ENCODE data around the gene TBC1D22A. TPM values are rescaled to one million over a fixed set of nuclear protein-coding genes. Genes with fewer than 3 reads are reported as not detected.
A peak's percentile ranks its signal among the peaks of the same experiment; 100 is the strongest.
"Not testable (repeated sequence)": the region's sequence is repeated elsewhere in the genome, so short reads cannot be mapped to it uniquely, and the experiment has no call there.

The TBC1D22A gene
- total and polyA plus RNA-seq, 4 experiments from 2014 or later, result 20.6 to 49.2 (median 36.7) TPM

DNA sequence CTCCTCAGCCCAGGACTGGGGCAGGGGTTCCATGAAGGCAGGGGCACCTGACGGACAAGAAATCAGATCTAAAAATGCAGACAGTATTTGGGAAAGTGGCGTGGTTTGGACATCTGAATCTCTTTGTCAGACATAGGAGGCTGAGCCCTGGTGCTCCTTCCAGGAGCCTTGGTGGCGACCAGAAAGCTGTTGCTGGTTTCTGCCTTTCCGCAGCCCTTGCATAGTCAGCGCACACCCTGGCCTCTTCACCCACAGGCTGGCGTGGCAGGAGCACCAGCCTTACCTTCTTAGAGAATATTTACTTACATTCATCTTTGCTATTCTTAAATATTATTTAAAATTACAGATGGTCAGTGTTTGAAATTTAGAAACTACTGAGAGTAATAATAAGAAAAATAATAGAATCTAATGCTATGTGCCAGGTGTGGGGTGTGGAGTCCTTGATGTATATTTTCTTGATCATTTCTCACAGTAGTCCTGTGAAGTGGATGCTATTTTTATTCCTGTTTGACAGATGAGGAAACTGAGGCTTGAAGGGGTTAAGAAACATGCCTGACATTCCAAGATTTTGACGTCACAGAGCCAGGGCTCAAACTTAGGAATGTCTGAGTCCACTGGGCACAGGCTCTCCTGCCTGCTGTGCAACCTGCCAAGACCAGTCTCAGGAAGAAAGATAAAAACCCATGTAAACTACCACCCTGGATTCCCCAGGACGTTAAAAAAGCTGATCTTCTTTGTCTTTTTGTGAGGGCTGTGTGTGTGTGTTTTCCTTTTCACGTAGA is 51.6 kb downstream of the TBC1D22A start:
- Histone ChIP-seq H3K9me3 (ENCODE audit: control insufficient read depth in 1 of 2, low read length in 2 of 2) (no peaks in the 10 kb centered on the region), H3K4me1 (ENCODE audit: insufficient read depth, low read length) (peaks cover 4% of the 10 kb centered on the region), H3K36me3 (ENCODE audit: insufficient read depth, low read length) (peaks cover 4% of the 10 kb centered on the region), H3K27me3 (ENCODE audit: insufficient read depth, low read length) (no peaks in the 10 kb centered on the region), H3K4me3 (ENCODE audit: low read length in 2 of 2) (no peak overlapping the region), H3K27ac (ENCODE audit: low read depth, low read length) (no peak overlapping the region)
- no peak for DNase-seq
- intact Hi-C loops (cut with micrococcal nuclease), result no loop called here
- no peak overlapping the region for H3K27ac Mint-ChIP-seq
- no peaks in the 10 kb centered on the region for H3K27me3 Mint-ChIP-seq
- ChIA-PET CTCF (ENCODE audit: partially characterized antibody) (interaction anchor here (1.4 kb wide), 1 partner anchor 56 kb away, joined by 3 read pairs; no protein-coding TSS in a partner anchor), POLR2A (ENCODE audit: partially characterized antibody) (no interaction called here)
- peaks cover 37 to 44% of the 10 kb centered on the region in 2 donors for H3K36me3 Mint-ChIP-seq
- H3K4me3 Mint-ChIP-seq, result no peak overlapping the region
- H3K9me3 Mint-ChIP-seq, result peaks cover 0 to 3% (median 0%) of the 10 kb centered on the region in 8 donors
- peaks cover 28 to 49% (median 40%) of the 10 kb centered on the region in 4 donors for H3K4me1 Mint-ChIP-seq

- peak overlapping the region in 1 of 7 donors; percentile 25 for H3K27ac Mint-ChIP-seq
- H3K4me1 ChIP-seq (ENCODE audit: insufficient read depth, low read length), result peaks cover 4% of the 10 kb centered on the region
- no peaks in the 10 kb centered on the region for H3K27me3 ChIP-seq (ENCODE audit: insufficient read depth, low read length)
- H3K4me3 ChIP-seq (ENCODE audit: low read length in 2 of 2), result no peak overlapping the region
- intact Hi-C loops (cut with micrococcal nuclease), result no loop called here
- peaks cover 4% of the 10 kb centered on the region for H3K36me3 ChIP-seq (ENCODE audit: insufficient read depth, low read length)
- CTCF ChIA-PET (ENCODE audit: partially characterized antibody), result no interaction called here
- H3K4me1 Mint-ChIP-seq, result peaks cover 35 to 60% (median 50%) of the 10 kb centered on the region in 4 donors
- no peak overlapping the region for H3K27ac ChIP-seq (ENCODE audit: low read depth, low read length)
- POLR2A ChIA-PET (ENCODE audit: partially characterized antibody), result no interaction called here
- H3K27me3 Mint-ChIP-seq, result no peaks in the 10 kb centered on the region
- H3K9me3 Mint-ChIP-seq, result peaks cover 0 to 5% (median 0%) of the 10 kb centered on the region in 8 donors
- DNase-seq, result no peak
- H3K36me3 Mint-ChIP-seq, result peaks cover 37 to 39% of the 10 kb centered on the region in 2 donors
- H3K4me3 Mint-ChIP-seq, result no peak overlapping the region
- no peaks in the 10 kb centered on the region for H3K9me3 ChIP-seq (ENCODE audit: control insufficient read depth in 1 of 2, low read length in 2 of 2)
Observed at GRCh38 chr22:46815132-46815531, 52.7 kb downstream of the TBC1D22A start.

DNA sequence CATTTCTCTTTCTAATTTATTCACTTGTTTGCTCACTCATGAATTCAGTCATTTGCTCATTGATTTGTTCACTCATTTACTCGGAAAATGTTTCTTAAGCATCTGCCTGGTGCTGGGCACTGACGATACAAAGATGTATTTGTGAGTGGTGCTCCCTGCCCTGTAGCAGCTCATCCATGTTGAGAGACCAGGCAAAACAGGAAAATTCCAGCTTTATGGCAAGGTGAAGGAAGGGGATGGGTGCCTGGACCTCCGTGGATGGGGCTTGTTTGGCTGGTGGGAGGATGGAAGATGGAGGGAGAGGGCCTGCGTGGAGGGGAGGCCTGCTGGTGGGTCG is 53.1 kb downstream of the TBC1D22A start:
- intact Hi-C loops (cut with micrococcal nuclease), result no loop called here
- no peak overlapping the region for H3K4me3 Mint-ChIP-seq
- no peaks in the 10 kb centered on the region for H3K9me3 ChIP-seq (ENCODE audit: control insufficient read depth in 1 of 2, low read length in 2 of 2)
- no peaks in the 10 kb centered on the region for H3K27me3 ChIP-seq (ENCODE audit: insufficient read depth, low read length)
- peaks cover 0 to 6% (median 0%) of the 10 kb centered on the region in 8 donors for H3K9me3 Mint-ChIP-seq
- H3K36me3 Mint-ChIP-seq, result peaks cover 37 to 42% of the 10 kb centered on the region in 2 donors
- ChIA-PET POLR2A (ENCODE audit: partially characterized antibody) (no interaction called here), CTCF (ENCODE audit: partially characterized antibody) (no interaction called here)
- H3K4me1 Mint-ChIP-seq, result peaks cover 39 to 64% (median 54%) of the 10 kb centered on the region in 4 donors
- no peak overlapping the region for H3K27ac ChIP-seq (ENCODE audit: low read depth, low read length)
- H3K4me3 ChIP-seq (ENCODE audit: low read length in 2 of 2), result no peak overlapping the region
- peak overlapping the region in 2 of 7 donors; percentile 25 to 38 for H3K27ac Mint-ChIP-seq
- no peaks in the 10 kb centered on the region for H3K27me3 Mint-ChIP-seq
- no peak for DNase-seq
- H3K4me1 ChIP-seq (ENCODE audit: insufficient read depth, low read length), result peaks cover 4% of the 10 kb centered on the region
- H3K36me3 ChIP-seq (ENCODE audit: insufficient read depth, low read length), result peaks cover 4% of the 10 kb centered on the region

DNA sequence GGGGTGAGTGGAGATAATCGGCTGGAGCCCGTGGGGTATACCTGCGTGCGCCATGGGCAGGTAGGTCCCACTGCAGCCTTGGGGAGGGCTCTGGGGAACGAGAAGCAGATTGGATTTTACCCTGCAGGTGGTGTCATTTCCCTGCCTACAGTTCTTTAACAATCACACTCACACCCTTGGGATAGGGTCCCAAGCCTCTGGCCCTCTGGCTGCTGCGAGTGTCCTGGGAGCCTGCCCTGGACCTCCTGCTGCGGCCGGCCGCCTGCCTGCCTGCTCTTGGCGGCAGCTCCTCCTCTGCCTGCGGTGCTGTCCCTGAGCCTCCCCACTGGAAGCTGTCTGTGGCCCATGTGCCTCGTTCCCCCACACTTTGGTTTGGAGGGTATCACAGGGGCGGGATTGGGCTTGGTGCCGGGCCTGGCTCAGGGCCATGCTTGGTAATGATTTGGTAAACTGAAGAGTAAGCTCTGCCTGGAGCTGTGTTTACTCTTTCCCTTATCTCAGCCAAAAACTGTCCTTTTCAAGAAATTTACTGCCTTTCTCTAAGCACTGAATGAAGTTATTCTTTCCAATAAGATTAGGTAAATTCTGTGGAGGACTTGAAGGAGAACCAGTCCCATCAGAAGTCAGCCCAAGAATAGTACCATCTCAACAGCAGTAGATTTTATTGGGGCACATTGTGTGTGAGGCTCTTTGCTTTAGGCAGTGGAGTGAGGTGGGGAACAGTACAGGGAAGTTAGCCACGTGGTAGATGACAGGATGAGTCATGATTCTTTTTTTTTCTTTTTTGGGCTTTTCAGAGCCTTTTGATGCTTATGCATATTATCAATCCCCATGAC is 53.7 kb downstream of the TBC1D22A start:
- no peak for DNase-seq
- Histone ChIP-seq H3K27ac (ENCODE audit: low read depth, low read length) (no peak overlapping the region), H3K27me3 (ENCODE audit: insufficient read depth, low read length) (no peaks in the 10 kb centered on the region), H3K36me3 (ENCODE audit: insufficient read depth, low read length) (peaks cover 4% of the 10 kb centered on the region), H3K4me3 (ENCODE audit: low read length in 2 of 2) (no peak overlapping the region), H3K9me3 (ENCODE audit: control insufficient read depth in 1 of 2, low read length in 2 of 2) (no peaks in the 10 kb centered on the region), H3K4me1 (ENCODE audit: insufficient read depth, low read length) (peaks cover 4% of the 10 kb centered on the region)
- H3K27me3 Mint-ChIP-seq, result no peaks in the 10 kb centered on the region
- H3K9me3 Mint-ChIP-seq, result peaks cover 0 to 6% (median 0%) of the 10 kb centered on the region in 8 donors
- ChIA-PET CTCF (ENCODE audit: partially characterized antibody) (interaction anchor here (0.9 kb wide), 1 partner anchor 12 kb away, joined by 3 read pairs; no protein-coding TSS in a partner anchor), POLR2A (ENCODE audit: partially characterized antibody) (no interaction called here)
- peak overlapping the region in 3 of 7 donors; percentile 7 to 38 (median 30) for H3K27ac Mint-ChIP-seq
- peaks cover 40 to 41% of the 10 kb centered on the region in 2 donors for H3K36me3 Mint-ChIP-seq
- intact Hi-C loops (cut with micrococcal nuclease), result no loop called here
- no peak overlapping the region for H3K4me3 Mint-ChIP-seq
- H3K4me1 Mint-ChIP-seq, result peaks cover 43 to 68% (median 57%) of the 10 kb centered on the region in 4 donors

DNA sequence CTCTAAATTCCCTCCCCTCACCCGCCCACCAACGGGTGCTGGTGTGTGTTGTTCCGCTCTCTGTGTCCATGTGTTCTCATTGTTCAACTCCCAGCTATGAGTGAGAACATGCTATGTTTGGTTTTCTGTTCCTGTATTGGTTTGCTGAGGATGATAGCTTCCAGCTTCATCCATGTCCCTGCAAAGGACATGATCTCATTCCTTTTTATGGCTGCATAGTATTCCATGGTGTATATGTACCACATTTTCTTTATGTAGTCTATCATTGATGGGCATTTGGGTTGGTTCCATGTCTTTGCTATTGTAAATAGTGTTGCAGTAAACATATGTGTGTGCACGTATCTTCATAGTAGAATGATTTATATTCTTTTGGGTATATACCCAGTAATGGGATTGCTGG is 54.9 kb downstream of the TBC1D22A start:
- H3K27me3 Mint-ChIP-seq; H3K27me3 ChIP-seq (ENCODE audit: insufficient read depth, low read length); H3K9me3 Mint-ChIP-seq; H3K4me3 Mint-ChIP-seq; H3K9me3 ChIP-seq (ENCODE audit: control insufficient read depth in 1 of 2, low read length in 2 of 2); H3K4me1 ChIP-seq (ENCODE audit: insufficient read depth, low read length); H3K27ac ChIP-seq (ENCODE audit: low read depth, low read length); POLR2A ChIA-PET (ENCODE audit: partially characterized antibody); H3K36me3 ChIP-seq (ENCODE audit: insufficient read depth, low read length); intact Hi-C loops (cut with micrococcal nuclease); DNase-seq; H3K4me3 ChIP-seq (ENCODE audit: low read length in 2 of 2): not testable (repeated sequence)
- CTCF ChIA-PET (ENCODE audit: partially characterized antibody), result interaction anchor here (0.6 kb wide), 1 partner anchor 18 kb away, joined by 3 read pairs; no protein-coding TSS in a partner anchor
- H3K36me3 Mint-ChIP-seq, result peaks cover 42 to 43% of the 10 kb centered on the region in 2 donors
- H3K27ac Mint-ChIP-seq, result peak overlapping the region in 2 of 7 donors; percentile 4 to 64
- peaks cover 48 to 68% (median 61%) of the 10 kb centered on the region in 4 donors for H3K4me1 Mint-ChIP-seq

DNA sequence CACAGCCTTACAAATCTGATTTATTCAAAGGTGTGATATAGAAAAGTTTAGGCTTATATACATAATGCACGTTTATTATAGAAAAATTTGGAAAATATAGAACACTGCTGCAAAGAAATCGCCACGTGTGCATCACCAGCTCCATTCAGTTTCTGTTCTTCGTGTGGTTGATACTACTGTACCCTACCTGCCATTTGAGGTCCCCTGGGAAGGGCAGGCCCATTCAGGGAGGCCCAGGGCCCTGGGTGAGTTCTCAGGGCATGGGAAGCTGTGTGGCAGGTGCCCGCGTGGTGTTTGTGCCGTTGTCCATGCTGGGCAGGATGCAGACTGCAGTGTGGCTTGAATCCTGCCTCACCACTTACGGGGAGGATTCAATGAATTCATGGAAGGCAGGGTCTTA is 60.8 kb downstream of the TBC1D22A start:
- POLR2A ChIA-PET (ENCODE audit: partially characterized antibody), result no interaction called here
- intact Hi-C loops (cut with micrococcal nuclease), result no loop called here
- Mint-ChIP-seq H3K27ac (peak overlapping the region in 1 of 7 donors; percentile 31), H3K4me1 (peaks cover 37 to 83% (median 48%) of the 10 kb centered on the region in 4 donors), H3K9me3 (peaks cover 0 to 7% (median 0%) of the 10 kb centered on the region in 8 donors), H3K36me3 (peaks cover 22 to 48% of the 10 kb centered on the region in 2 donors), H3K4me3 (no peak overlapping the region), H3K27me3 (no peaks in the 10 kb centered on the region)
- Histone ChIP-seq H3K4me3 (ENCODE audit: low read length in 2 of 2) (no peak overlapping the region), H3K27me3 (ENCODE audit: insufficient read depth, low read length) (no peaks in the 10 kb centered on the region), H3K27ac (ENCODE audit: low read depth, low read length) (no peak overlapping the region), H3K9me3 (ENCODE audit: control insufficient read depth in 1 of 2, low read length in 2 of 2) (no peaks in the 10 kb centered on the region), H3K4me1 (ENCODE audit: insufficient read depth, low read length) (peaks cover 3% of the 10 kb centered on the region), H3K36me3 (ENCODE audit: insufficient read depth, low read length) (peaks cover 6% of the 10 kb centered on the region)
- DNase-seq, result no peak
- CTCF ChIA-PET (ENCODE audit: partially characterized antibody), result interaction anchor here (2.4 kb wide), 1 partner anchor 19 kb away, joined by 8 read pairs; no protein-coding TSS in a partner anchor

DNA sequence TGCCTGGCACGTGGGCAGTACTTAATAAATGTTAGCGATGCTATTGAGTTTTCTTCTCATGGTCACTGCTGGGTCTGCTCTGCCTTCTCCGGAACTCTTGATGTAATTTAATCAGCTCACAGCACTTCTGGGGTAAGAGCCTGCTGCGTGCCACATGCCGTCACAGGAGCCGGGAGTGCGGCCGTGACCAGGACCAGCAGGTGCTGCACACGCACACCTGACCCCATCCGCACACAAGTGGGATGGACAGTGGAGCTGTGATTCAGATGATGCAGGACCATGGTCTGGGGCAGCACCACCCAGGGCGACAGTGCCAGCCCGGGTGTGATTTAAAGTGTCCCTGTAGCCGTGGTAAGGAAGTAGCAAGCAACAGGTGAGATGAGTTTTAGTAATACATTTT is 61.2 kb downstream of the TBC1D22A start:
- Histone ChIP-seq H3K4me3 (ENCODE audit: low read length in 2 of 2) (no peak overlapping the region), H3K4me1 (ENCODE audit: insufficient read depth, low read length) (no peaks in the 10 kb centered on the region), H3K9me3 (ENCODE audit: control insufficient read depth in 1 of 2, low read length in 2 of 2) (no peaks in the 10 kb centered on the region), H3K27ac (ENCODE audit: low read depth, low read length) (no peak overlapping the region), H3K27me3 (ENCODE audit: insufficient read depth, low read length) (no peaks in the 10 kb centered on the region), H3K36me3 (ENCODE audit: insufficient read depth, low read length) (peaks cover 6% of the 10 kb centered on the region)
- H3K27ac Mint-ChIP-seq, result no peak overlapping the region
- intact Hi-C loops (cut with micrococcal nuclease), result no loop called here
- no peak for DNase-seq
- H3K4me1 Mint-ChIP-seq, result peaks cover 39 to 82% (median 47%) of the 10 kb centered on the region in 4 donors
- H3K36me3 Mint-ChIP-seq, result peaks cover 25 to 48% of the 10 kb centered on the region in 2 donors
- peaks cover 0 to 7% (median 0%) of the 10 kb centered on the region in 8 donors for H3K9me3 Mint-ChIP-seq
- POLR2A ChIA-PET (ENCODE audit: partially characterized antibody), result no interaction called here
- no peaks in the 10 kb centered on the region for H3K27me3 Mint-ChIP-seq
- CTCF ChIA-PET (ENCODE audit: partially characterized antibody), result no interaction called here
- H3K4me3 Mint-ChIP-seq, result no peak overlapping the region

Measured in CD4-positive, alpha-beta memory T cell (primary cell).